ENCODE results near the gene ATF6.

ATF6 gene

GRCh38 chr1:161902182-161902581 lies 136.1 kb downstream of the ATF6 start:
- no peak for TF ChIP-seq CTCF (IDR thresholded peaks at IDR 0.05; ENCODE audit: low read depth, low read length, poor library complexity, severe bottlenecking)
- TF ChIP-seq EZH2phosphoT487 (IDR thresholded peaks at IDR 0.05; ENCODE audit: borderline replicate concordance, low read length) = no peak
- Histone ChIP-seq H3F3A (ENCODE audit: control insufficient read depth, insufficient read depth) (no peaks in the 10 kb centered on the region; the same call in 1 of the 2 replicates), H4K20me1 (ENCODE audit: control insufficient read depth, insufficient read depth, low read depth, low read length) (no peaks in the 10 kb centered on the region), H3K9me3 (ENCODE audit: control insufficient read depth, insufficient read depth, low read length) (no peaks in the 10 kb centered on the region), H3K4me2 (ENCODE audit: low read length) (no peak overlapping the region), H3K27ac (ENCODE audit: low read depth, low read length) (no peak overlapping the region), H3K79me2 (ENCODE audit: control insufficient read depth, low read length) (no peaks in the 10 kb centered on the region), H3K9me2 (replicated peaks; ENCODE audit: control insufficient read depth, low read length) (no peaks in the 10 kb centered on the region), H3K4me3 (ENCODE audit: low read length) (no peak overlapping the region), H3K27me3 (ENCODE audit: control insufficient read depth, low read length) (no peaks in the 10 kb centered on the region), H3K4me1 (ENCODE audit: control insufficient read depth, low read length) (no peaks in the 10 kb centered on the region), H3K36me3 (ENCODE audit: control insufficient read depth, low read length) (no peaks in the 10 kb centered on the region)

GRCh38 chr1:161905269-161905884 lies 139.3 kb downstream of the ATF6 start:
- H3K9me2 ChIP-seq (replicated peaks; ENCODE audit: control insufficient read depth, low read length) = no peaks in the 10 kb centered on the region

GRCh38 chr1:161907265-161907664 lies 141.1 kb downstream of the ATF6 start:
- H3K4me2 ChIP-seq (ENCODE audit: low read length) = no peak overlapping the region
- H3K36me3 ChIP-seq (ENCODE audit: control insufficient read depth, low read length) = no peaks in the 10 kb centered on the region
- no peaks in the 10 kb centered on the region for H3K9me3 ChIP-seq (ENCODE audit: control insufficient read depth, insufficient read depth, low read length)
- H3F3A ChIP-seq (ENCODE audit: control insufficient read depth, insufficient read depth) = no peaks in the 10 kb centered on the region
- H3K9me2 ChIP-seq (replicated peaks; ENCODE audit: control insufficient read depth, low read length) = no peaks in the 10 kb centered on the region
- H3K27ac ChIP-seq (ENCODE audit: low read depth, low read length) = no peak overlapping the region
- H3K79me2 ChIP-seq (ENCODE audit: control insufficient read depth, low read length) = no peaks in the 10 kb centered on the region
- no peak for TF ChIP-seq EZH2phosphoT487 (IDR thresholded peaks at IDR 0.05; ENCODE audit: borderline replicate concordance, low read length)
- TF ChIP-seq CTCF (IDR thresholded peaks at IDR 0.05; ENCODE audit: low read depth, low read length, poor library complexity, severe bottlenecking) = no peak
- no peaks in the 10 kb centered on the region for H3K4me1 ChIP-seq (ENCODE audit: control insufficient read depth, low read length)
- no peaks in the 10 kb centered on the region for H3K27me3 ChIP-seq (ENCODE audit: control insufficient read depth, low read length)
- no peak overlapping the region for H3K4me3 ChIP-seq (ENCODE audit: low read length)
- no peaks in the 10 kb centered on the region for H4K20me1 ChIP-seq (ENCODE audit: control insufficient read depth, insufficient read depth, low read depth, low read length)

More at GRCh38 chr1:161905269-161905884, 139.3 kb downstream of the ATF6 start:
- Histone ChIP-seq H3F3A (ENCODE audit: control insufficient read depth, insufficient read depth) (no peaks in the 10 kb centered on the region; the same call in 1 of the 2 replicates), H3K27me3 (ENCODE audit: control insufficient read depth, low read length) (no peaks in the 10 kb centered on the region), H3K4me2 (ENCODE audit: low read length) (no peak overlapping the region), H3K36me3 (ENCODE audit: control insufficient read depth, low read length) (no peaks in the 10 kb centered on the region), H3K9me3 (ENCODE audit: control insufficient read depth, insufficient read depth, low read length) (no peaks in the 10 kb centered on the region), H3K4me3 (ENCODE audit: low read length) (no peak overlapping the region), H3K79me2 (ENCODE audit: control insufficient read depth, low read length) (no peaks in the 10 kb centered on the region), H3K27ac (ENCODE audit: low read depth, low read length) (no peak overlapping the region), H4K20me1 (ENCODE audit: control insufficient read depth, insufficient read depth, low read depth, low read length) (no peaks in the 10 kb centered on the region), H3K4me1 (ENCODE audit: control insufficient read depth, low read length) (no peaks in the 10 kb centered on the region)
- TF ChIP-seq EZH2phosphoT487 (IDR thresholded peaks at IDR 0.05; ENCODE audit: borderline replicate concordance, low read length) (no peak), CTCF (IDR thresholded peaks at IDR 0.05; ENCODE audit: low read depth, low read length, poor library complexity, severe bottlenecking) (peak; percentile 75)

All from DOHH2 (cell line).